IPS-NIHi11 (cell line): ENCODE measurements around the gene ENTPD7.
"Not testable (repeated sequence)": the region's sequence is repeated elsewhere in the genome, so short reads cannot be mapped to it uniquely, and the experiment has no call there.

ENCODE experiments used
- DNase-seq: peaks from one replicate; pipeline ENCODE4 v3.0.0; 2012; ENCODE audit warnings: mixed read lengths, low spot score

The ENTPD7 gene, protein sequence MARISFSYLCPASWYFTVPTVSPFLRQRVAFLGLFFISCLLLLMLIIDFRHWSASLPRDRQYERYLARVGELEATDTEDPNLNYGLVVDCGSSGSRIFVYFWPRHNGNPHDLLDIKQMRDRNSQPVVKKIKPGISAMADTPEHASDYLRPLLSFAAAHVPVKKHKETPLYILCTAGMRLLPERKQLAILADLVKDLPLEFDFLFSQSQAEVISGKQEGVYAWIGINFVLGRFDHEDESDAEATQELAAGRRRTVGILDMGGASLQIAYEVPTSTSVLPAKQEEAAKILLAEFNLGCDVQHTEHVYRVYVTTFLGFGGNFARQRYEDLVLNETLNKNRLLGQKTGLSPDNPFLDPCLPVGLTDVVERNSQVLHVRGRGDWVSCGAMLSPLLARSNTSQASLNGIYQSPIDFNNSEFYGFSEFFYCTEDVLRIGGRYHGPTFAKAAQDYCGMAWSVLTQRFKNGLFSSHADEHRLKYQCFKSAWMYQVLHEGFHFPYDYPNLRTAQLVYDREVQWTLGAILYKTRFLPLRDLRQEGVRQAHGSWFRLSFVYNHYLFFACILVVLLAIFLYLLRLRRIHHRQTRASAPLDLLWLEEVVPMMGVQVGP

DNA sequence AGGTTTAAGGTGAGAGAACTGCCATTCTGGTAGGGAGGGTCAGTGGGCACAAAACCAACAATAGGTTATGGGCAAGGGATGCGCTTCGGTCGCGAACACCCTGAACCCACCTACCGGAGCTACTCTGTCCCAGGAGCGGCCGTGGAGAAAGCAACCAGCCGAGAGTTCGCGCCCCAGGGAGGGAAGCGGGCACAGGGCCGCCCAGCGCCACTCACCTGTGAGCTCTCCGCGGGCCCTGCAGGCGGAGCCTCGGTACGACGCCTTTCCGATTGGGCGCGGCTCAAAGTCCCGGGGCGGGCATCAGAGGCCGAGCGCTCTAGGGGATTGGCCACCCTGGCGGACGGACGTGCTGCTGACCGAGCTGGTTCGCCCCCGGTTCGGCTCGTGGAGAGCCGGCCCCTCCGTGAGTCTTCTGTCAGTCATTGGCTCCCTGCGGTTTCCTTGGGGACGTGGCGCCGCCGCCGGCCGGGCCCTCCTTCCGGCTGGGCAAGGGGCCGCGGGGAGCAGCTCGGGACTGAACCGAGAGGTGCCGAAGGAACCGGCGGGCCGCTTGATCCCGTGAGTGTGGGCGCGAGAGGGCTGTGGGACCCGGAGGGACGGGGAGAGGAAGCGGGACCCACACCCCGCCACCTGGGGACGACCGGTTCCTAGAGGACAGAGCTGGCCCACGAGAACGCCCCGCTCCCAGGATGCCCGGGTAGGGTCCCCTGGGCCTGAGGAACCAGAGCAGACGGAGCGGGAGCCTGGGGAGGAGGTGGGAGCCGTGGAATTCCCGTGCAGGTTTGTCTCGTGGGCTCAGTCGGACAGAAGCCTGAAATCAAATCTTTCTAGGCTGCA is at the start of gene ENTPD7:
ENTPD7 (plus strand) TSS at position 479 of the 837 bp plus-strand sequence. CDS start 448 bp downstream, outside the sequence.
- peak; percentile 100 for DNase-seq

DNA sequence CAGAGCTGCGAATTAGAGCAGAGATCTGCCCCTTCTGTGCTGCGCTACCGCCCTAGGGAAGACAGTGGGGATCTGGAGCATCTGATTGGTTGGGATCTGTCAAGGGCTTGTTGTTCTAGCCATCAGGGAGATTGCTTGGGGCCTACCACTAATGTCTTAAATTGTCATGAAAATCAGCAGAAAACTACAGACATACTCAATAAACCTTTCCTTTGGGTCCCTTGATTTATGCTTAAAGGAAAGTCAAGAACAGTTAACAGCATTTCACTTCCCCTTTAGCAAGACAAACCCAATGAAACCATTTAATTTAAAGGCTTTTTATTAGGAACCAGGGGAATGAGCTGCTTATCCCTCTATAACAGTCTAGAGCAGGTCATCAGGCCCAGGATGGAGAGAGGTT is 49.1 kb upstream of the ENTPD7 start:
- DNase-seq, result no peak

DNA sequence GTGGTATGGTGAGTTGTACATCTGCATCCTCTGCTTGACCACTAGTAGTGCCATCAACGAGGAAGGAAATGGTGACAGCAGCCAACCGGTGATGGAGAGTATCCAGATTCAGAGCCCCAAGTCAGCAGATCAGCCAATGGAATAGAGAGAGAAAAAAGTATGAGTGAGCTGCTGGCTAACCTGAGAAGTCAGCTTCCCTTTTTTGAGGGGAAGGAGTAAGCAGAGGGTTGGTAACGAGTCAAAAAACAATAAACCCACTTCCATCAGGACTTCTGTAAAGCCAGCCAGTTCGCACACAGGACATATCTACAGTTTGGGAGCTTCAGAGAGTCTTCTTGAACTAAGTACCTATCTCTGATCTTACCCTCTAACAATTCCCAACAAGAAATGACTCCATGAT is 48.0 kb upstream of the ENTPD7 start:
- DNase-seq, result no peak

DNA sequence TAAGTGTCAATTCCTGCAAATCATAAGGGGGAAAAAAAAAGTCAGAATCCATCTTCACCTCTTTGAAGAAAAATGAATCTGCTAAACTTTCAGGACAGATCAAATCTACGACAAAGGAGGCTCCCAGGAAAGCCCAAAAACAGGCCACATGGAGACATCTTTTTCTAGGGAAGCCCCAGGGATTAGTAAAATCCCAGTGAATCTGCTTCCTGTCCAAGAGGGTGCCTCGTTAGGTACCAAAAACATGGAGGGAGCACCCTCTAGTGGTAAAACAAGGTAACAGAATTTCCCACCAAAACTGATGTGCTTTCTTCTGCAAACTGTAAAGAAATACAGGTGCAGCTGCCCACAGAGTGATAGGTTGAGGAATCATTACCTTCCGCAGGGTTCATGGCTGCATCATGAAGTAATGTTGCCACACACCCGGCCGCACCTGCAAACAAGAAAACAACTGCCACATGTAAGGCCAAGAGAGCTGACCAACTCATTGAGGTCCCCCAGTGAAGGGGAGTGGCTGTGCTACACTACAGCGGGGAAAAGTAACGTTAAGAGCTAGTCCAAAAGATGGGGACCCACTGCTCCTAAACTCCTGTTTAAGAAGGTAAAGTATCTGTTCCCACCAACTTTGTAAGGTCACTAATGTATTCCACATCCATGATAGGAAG is 47.0 kb upstream of the ENTPD7 start:
- DNase-seq, result peak; percentile 77

DNA sequence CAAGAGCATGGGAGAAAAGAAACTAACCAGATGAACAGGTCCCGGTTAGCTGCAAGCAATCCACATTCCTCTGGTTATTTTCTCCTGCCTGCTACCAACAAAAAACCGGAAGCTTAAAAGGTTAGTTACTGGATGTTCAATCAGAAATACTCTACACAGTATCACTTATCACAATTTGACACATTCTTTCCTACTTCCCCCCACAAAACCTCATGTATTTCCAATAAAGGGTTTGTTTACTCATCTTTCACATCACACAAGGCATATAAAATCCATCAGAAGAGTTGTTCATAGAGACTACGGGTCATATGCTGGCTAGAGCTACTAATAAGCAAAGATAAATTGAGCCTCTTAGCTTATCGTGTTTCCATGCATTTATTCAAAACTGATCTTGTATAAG is 43.9 kb upstream of the ENTPD7 start:
- DNase-seq, result no peak

DNA sequence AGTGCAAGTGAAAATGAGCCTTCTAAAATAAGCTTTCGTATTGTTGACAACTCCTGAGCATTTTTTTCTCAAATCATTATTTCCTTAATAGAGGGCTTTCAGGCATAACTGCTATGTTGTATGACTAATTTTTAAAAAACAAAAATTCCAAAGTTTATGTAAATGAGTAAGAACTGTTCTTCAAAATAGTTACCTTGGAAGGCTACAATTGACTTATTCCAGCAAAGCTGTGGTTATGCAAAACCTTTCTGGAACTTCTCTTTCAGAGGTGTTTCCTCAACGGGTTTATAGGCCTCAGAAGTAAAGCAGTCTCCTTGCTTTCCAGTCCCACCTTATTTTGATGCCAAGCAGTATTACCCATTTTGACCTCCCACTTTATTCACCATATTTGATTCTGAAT is 41.6 kb upstream of the ENTPD7 start:
- DNase-seq, result no peak

DNA sequence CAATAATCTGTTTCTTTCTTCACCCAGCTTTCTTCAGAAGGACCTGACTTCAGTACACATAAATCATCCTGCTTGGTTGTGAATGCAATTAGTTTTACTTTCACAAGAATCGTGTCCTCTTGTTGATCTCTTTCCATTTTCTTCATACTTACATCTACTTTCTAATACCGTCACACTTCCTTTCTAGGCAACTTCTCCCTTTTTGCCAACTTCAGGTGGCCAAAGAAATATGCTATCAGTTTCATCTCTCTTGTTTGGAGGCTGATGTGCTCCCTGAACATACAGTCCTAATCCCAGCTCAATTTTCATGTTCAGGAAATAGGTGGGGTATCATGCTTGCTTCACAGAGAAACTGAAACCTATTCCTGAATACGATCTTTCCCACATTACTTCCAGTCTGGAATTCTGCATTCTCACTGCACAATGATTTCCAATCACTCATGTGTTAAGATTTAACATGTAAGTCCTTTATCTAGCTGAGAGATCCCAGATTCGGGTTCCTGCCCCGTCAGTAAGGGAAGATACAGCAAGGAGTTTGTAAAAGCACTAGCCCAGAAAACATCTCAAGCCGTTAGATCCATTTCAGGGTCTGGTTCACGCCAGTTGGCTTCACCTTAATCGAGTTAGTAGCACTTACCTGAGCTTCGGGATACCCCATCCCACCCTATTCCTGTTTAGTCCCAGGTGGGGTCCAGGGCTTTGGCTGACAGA is 40.1 kb upstream of the ENTPD7 start:
- no peak for DNase-seq

DNA sequence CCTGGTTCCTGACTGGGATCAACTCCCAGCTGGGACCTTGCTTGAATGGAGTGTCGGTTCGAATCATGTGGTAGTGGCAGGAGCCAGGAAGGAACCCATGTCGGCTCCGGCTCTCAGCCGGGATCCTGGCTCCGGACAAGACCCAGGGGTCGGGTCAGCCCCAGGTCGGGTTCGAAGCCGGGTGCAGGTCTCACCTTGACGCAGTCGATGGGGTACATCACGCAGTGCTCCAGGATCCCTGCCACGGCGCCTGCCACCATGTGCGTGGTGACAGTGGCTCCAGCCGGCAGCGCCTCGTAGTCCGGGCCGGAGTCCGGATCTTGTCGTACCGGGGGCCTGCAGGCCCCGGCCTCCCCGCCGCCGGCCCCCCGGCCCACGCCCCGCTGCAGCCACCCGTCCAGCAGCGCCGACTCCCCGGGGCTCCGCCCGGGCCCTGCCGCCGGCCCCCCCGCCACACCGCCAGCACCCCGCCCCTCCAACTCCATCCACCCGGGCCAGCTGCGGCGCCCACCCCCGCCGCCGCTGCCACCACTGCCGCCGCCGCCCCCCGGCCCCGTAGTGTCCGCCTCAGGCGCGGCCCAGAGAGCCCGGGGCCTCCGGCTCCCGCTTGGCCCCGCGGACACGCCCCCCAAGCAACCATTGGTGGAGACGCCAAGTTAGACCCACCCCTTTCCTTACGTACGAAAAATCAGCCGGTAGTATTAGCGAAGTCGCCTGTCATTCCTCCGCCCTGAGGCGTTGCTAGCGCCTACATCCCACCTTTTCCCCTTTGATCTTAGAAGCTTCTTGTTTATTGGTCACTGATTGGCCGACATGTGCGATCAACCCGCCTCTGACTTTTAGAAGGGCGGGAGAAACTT is 39.2 kb upstream of the ENTPD7 start, which contains the start of gene SLC25A28:
SLC25A28 (minus strand) TSS at position 589 of the 860 bp plus-strand sequence; CDS start at position 485, 104 bp downstream.
- peak; percentile 95 for DNase-seq

DNA sequence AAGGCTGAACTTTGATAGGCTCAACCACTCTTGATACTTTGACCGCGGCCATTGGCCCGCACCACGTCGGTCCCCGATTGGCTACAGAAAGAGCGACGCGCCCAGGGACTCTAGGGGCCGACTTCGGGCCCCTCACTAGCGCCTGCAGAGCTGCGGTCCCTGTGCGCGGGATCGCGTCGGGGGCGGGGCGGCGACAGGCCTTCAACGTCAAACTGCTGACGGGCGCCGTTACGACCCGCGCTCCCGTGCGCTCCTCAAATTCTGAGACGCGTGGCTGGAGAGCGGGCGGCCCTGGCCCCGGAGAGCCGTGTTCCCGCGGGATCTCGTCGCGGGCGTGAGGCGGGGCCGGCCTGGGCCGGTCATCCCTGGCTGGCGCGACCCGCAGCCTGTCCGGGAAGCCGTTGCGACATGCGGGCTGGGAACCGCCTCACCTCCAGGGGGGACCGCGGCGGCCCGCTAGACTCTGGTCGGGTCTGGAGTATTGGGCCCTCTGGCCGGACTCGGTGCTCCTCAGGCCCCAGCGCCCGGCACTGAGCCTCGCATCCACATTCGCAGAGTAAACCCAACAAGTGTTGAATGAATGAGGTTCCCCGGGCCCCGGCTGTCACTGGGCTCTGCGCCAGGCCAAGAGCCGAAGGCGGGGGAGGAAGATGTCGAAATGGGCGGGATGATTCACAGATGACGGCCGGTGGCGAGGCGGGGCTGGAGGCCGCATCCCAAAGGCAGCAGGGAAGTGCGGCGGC is 38.4 kb upstream of the ENTPD7 start:
- DNase-seq, result peak; percentile 84

DNA sequence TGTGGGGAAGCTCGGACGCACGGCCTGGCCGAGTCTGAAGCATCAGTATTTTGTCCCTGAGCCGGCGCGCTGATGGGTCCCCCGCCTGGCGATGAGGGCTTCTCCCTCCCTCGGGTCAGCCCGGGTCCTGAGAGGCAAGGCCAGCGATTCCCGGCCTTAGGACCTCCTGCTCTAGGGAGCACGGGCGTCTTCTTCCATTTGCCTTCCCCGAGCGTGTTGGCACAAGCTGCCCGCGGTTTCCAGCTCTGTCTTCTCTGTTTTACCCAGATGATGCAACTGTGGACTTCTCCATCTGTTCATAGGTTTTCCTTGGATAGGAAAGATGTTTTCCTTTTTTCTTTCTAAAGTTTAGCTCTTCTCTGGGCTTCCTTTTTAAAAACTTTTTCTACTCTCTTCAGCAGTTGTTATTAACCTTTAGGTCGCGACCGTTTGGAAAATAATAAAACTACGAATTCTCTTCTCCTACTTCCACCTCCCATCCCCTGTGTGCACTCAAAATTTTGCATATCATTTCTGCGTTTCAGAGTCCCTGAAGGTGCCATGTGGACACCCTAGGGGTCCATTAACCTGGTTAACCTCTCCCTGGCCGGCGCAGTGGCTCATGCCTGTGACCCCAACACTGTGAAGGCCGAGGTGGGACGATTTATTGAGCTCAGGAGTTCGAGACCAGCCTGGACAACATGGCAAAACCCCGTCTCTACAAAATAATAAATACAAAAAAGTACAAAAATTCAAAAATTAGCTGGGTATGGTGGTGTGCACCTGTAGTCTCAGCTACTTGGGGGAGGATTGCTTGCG is 37.7 kb upstream of the ENTPD7 start:
- no peak for DNase-seq

DNA sequence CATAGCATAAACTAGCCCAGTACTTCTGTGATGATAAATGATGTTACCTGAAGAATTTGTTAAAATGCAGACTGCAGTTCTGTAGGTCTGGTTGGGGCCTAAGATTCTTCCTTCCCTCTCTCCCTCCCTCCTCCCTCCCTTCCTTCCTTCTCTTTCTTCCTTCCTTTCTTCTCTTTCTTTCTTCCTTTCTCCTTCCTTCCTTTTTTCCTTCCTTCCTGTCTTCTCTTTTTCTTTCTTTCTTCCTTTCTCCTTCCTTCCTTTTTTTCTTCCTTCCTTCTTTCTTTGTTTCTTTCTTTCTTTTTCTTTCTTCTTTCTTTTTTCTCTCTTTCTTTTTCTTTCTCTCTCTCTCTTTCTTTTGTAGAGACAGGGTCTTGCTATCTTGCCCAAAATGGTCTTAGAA is 35.4 kb upstream of the ENTPD7 start:
- DNase-seq, result no peak

DNA sequence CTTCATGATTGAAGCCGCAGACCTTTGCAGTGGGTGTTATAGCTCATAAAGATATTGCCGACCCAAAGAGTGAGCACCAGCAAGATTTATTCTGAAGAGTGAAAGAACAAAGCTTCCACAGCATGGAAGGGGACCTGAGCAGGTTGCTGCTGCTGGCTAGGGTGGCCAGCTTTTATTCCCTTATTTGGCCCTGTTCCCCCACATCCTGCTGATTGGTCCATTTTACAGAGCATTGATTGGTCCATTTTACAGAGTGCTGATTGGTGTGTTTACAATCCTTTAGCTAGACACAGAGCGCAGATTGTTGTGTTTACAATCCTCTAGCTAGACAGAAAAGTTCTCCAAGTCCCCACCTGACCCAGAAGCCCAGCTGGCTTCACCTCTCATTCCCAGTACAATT is 34.2 kb upstream of the ENTPD7 start:
- DNase-seq, result not testable (repeated sequence)

DNA sequence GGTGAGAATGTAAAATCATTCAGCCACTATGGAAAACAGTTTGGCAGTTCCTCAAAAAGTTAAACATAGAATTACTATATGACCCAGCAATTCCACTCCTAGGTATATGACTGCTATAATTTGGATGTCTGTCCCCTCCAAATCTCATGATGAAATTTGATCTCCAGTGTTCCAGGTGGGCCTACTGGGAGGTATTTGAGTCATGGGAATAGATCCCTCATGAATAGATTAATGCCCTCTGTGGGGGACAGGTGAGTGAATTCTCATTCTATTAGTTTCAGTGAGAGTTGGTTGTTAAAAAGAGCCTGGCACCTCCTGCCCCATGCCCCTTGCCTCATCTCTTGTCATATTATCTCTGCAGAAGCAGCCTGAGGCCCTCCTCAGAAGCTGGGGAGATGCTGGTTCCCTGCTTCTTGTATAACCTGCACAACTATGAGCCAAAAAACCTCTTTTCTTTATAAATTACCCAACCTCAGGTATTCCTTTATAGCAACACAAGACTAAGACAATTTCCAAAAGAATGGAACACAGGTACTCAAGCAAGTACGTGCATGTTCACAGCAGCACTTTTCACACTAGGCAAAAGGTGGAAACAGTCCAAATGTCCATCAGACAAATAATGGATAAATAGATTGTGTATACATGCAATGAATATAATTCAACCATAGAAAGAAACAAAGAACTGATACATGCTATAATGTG is 30.2 kb upstream of the ENTPD7 start:
- no peak for DNase-seq

DNA sequence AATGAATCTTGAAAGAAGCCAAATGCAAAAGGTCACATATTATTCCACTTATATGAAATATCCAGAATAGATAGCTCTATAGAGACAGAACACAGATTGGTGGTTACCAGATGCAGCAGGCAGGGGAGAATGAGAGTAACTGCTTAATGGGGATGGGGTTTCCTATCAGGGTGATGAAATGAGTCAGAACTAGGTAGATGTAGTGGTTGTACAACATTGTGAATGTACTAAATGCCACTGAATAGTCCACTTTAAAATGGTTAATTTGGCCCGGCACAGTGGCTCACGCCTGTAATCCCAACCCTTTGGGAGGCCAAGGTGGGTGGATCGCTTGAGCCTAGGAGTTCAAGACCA is 29.7 kb upstream of the ENTPD7 start:
- no peak for DNase-seq

DNA sequence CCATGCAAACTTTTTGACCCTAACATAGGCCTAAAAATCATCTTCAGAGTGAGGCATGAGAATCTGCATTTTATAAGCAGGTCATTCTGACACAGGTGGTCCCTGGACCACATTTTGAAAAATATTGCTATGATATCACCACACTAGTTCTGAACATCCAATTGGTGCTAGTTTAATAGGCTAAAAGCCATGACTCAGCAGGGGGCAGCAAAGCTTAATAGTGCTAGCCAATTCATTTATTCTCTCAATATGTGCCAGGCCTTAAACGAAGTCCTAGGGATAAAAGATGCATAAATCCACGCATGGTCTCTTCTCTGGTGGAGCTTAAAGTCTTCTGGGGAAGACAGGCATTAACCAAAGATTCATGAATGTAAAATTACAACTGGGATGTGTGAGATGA is 28.9 kb upstream of the ENTPD7 start:
- no peak for DNase-seq

DNA sequence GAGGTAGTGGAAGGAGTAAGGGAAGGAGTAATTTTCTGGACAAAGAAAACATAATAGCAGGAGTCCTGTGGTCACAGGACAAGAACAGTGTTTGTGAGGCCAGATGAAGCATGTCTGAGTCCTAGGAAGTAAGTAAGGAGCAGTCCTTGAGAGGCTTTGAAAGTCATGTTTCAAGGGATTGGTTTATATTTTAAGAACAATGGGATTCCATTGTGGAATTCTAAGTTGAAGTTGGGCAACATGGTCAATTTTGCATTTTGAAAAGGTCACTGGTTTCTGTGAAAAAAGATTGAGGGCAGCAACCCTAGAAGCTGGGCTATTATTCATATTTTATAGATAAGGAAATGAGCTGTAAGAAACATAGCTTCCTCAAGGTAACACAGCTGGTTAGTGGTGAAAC is 28.3 kb upstream of the ENTPD7 start:
- no peak for DNase-seq

DNA sequence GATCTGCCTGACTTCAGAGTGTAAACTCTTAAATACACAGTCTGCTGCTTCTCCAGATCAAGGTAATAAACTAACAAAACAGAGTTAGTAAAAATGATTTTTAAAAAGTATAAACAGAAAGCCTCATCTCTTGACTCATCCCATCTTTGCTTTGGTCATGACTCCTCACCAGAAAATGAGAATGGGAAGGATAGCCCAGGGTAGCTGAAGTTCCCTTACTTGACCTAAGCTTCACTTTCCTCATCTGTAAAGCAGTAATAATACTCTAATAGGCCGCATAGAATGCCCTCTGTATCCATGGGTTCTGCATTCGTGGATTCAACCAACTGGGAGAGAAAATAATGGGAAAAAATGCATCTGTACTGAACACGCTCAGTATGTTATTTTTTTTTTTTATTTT is 27.8 kb upstream of the ENTPD7 start:
- no peak for DNase-seq

DNA sequence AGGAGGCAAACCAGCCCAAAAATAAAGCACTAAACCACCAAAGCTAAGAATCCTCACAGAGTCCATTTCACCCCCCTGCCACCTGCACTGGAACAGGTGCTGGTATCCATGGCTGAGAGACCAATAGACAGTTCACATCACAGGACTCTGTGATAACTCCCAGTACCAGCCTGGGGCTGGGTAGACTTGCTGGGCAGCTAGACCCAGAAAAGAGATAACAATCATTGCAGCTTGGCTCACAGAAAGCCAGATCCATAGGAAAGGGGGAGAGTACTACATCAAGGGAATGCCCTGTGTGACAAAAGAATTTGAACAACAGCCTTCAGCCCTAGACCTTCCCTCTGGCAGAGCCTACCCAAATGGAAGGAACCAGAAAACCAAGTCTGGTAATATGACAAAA is 25.5 kb upstream of the ENTPD7 start:
- no peak for DNase-seq
